ENCODE results near the gene RETREG1.

RETREG1 gene

DNA sequence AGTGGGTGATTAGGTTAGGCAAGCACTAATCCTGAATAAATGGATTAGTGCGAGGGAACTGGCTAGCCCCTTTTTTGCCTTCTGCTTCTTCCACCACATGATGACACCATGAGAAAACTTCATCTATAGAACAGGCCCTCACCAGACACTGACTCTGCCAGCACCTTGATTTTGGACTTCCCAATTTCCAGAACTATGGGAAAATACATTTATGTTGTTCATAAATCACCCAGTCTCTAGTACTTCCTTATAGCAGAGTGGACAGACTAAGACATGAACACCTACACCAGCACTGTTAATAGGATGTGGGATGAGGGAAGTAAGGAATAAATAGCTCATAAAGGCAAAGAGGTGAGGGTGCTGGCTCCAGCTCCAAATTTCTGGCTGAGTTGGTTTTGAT, 152.6 kb downstream of the RETREG1 start:
- H4K5ac ChIP-seq (ENCODE audit: low read length): no peak overlapping the region
- no peak overlapping the region for H3K4ac ChIP-seq (ENCODE audit: low read depth, low read length)
- peaks cover 2% of the 10 kb centered on the region for H3K36me3 ChIP-seq (ENCODE audit: control insufficient read depth, insufficient read depth, low read length)
- no peak overlapping the region for H3K23ac ChIP-seq (ENCODE audit: low read length)
- no peaks in the 10 kb centered on the region for H3K4me1 ChIP-seq (ENCODE audit: control insufficient read depth, low read depth, low read length)
- H2BK15ac ChIP-seq (replicated peaks; ENCODE audit: low read depth): no peak overlapping the region
- peak overlapping the region; percentile 86 for H3K9ac ChIP-seq (ENCODE audit: low read length)
- DNase-seq: no peak
- peaks cover 22% of the 10 kb centered on the region for H3K79me2 ChIP-seq (ENCODE audit: control insufficient read depth, insufficient read depth, low read length)
- H3K79me1 ChIP-seq (ENCODE audit: low read length): peaks cover 19% of the 10 kb centered on the region
- H2BK5ac ChIP-seq (ENCODE audit: low read length): no peak overlapping the region
- H2BK120ac ChIP-seq (ENCODE audit: low read depth, low read length): no peak overlapping the region
- no peak overlapping the region for H2AK5ac ChIP-seq (ENCODE audit: low read length)
- no peak overlapping the region for H3K27ac ChIP-seq (ENCODE audit: low read depth, low read length)
- H4K8ac ChIP-seq (ENCODE audit: low read depth, low read length): no peak overlapping the region
- no peak overlapping the region for H3K18ac ChIP-seq (ENCODE audit: low read length)
- H3K56ac ChIP-seq (ENCODE audit: low read length): peak overlapping the region; percentile 94
- H3K4me3 ChIP-seq (ENCODE audit: low read length): peak overlapping the region; percentile 73
- peak overlapping the region; percentile 74 for H3K4me2 ChIP-seq (ENCODE audit: low read length)
- WGBS (ENCODE audit: extremely low coverage, insufficient coverage, low lambda C conversion rate): no CpG with 5 or more reads among the region's 1 CpG
- H3K27me3 ChIP-seq (ENCODE audit: insufficient read depth, low read length, poor library complexity): no peaks in the 10 kb centered on the region

DNA sequence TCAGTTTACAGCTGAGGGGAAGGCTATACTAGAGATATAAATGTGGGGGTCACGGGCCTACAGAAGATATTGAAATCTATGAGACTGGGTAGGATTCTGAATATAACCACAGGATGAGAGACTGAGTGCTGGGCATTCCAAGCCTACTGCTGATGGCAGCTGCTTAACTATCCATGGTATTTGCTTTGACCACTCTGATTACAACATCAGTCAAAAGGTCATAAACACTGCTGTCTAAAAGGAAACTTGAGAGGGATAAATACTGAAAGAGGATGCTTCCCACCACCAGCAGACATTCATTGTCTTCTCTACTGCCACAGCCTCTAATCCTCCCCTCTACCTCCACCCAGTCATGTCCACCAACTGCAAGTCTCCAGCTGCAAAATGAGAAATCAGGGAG, 155.0 kb downstream of the RETREG1 start:
- H3K4me2 ChIP-seq (ENCODE audit: low read length): no peak overlapping the region
- H3K4me3 ChIP-seq (ENCODE audit: low read length): no peak overlapping the region
- H3K79me1 ChIP-seq (ENCODE audit: low read length): peaks cover 15% of the 10 kb centered on the region
- no peak overlapping the region for H3K23ac ChIP-seq (ENCODE audit: low read length)
- no CpG with 5 or more reads among the region's 1 CpG for WGBS (ENCODE audit: extremely low coverage, insufficient coverage, low lambda C conversion rate)
- no peak overlapping the region for H3K18ac ChIP-seq (ENCODE audit: low read length)
- no peak overlapping the region for H2BK15ac ChIP-seq (replicated peaks; ENCODE audit: low read depth)
- H4K8ac ChIP-seq (ENCODE audit: low read depth, low read length): no peak overlapping the region
- peaks cover 19% of the 10 kb centered on the region for H3K79me2 ChIP-seq (ENCODE audit: control insufficient read depth, insufficient read depth, low read length)
- no peak overlapping the region for H2BK5ac ChIP-seq (ENCODE audit: low read length)
- no peak overlapping the region for H4K5ac ChIP-seq (ENCODE audit: low read length)
- no peak overlapping the region for H3K56ac ChIP-seq (ENCODE audit: low read length)
- DNase-seq: peak; percentile 24
- no peak overlapping the region for H3K27ac ChIP-seq (ENCODE audit: low read depth, low read length)
- no peak overlapping the region for H2BK120ac ChIP-seq (ENCODE audit: low read depth, low read length)
- H2AK5ac ChIP-seq (ENCODE audit: low read length): no peak overlapping the region
- H3K9ac ChIP-seq (ENCODE audit: low read length): no peak overlapping the region
- H3K4ac ChIP-seq (ENCODE audit: low read depth, low read length): no peak overlapping the region
- H3K4me1 ChIP-seq (ENCODE audit: control insufficient read depth, low read depth, low read length): no peaks in the 10 kb centered on the region
- no peaks in the 10 kb centered on the region for H3K27me3 ChIP-seq (ENCODE audit: insufficient read depth, low read length, poor library complexity)
- H3K36me3 ChIP-seq (ENCODE audit: control insufficient read depth, insufficient read depth, low read length): peaks cover 2% of the 10 kb centered on the region

DNA sequence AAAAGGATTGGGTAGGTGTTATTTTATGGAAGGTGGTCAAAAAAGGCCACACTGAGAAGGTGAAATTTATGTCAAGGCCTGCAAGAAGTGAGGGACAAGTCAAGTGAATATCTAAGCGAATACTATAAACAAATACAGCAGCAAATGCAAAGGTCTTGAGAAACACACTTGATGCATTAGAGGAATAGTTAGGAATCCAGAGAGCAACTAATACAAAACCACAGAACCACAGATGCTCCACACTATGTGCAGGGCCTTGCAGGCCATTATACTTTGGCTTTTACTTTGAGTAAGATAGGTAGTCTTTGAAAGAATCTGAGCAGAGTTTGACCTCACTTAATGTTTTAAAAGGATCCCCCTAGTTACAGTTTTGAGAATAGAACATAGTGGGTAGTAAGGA, 155.8 kb downstream of the RETREG1 start:
- no peak overlapping the region for H4K5ac ChIP-seq (ENCODE audit: low read length)
- H2BK5ac ChIP-seq (ENCODE audit: low read length): no peak overlapping the region
- peaks cover 2% of the 10 kb centered on the region for H3K36me3 ChIP-seq (ENCODE audit: control insufficient read depth, insufficient read depth, low read length)
- H3K56ac ChIP-seq (ENCODE audit: low read length): no peak overlapping the region
- no peaks in the 10 kb centered on the region for H3K4me1 ChIP-seq (ENCODE audit: control insufficient read depth, low read depth, low read length)
- H3K27ac ChIP-seq (ENCODE audit: low read depth, low read length): no peak overlapping the region
- no CpG with 5 or more reads among the region's 1 CpG for WGBS (ENCODE audit: extremely low coverage, insufficient coverage, low lambda C conversion rate)
- peaks cover 14% of the 10 kb centered on the region for H3K79me1 ChIP-seq (ENCODE audit: low read length)
- no peak overlapping the region for H4K8ac ChIP-seq (ENCODE audit: low read depth, low read length)
- DNase-seq: no peak
- H3K79me2 ChIP-seq (ENCODE audit: control insufficient read depth, insufficient read depth, low read length): peaks cover 19% of the 10 kb centered on the region
- no peak overlapping the region for H2AK5ac ChIP-seq (ENCODE audit: low read length)
- H3K4ac ChIP-seq (ENCODE audit: low read depth, low read length): no peak overlapping the region
- no peak overlapping the region for H3K4me2 ChIP-seq (ENCODE audit: low read length)
- no peak overlapping the region for H2BK15ac ChIP-seq (replicated peaks; ENCODE audit: low read depth)
- no peak overlapping the region for H2BK120ac ChIP-seq (ENCODE audit: low read depth, low read length)
- no peaks in the 10 kb centered on the region for H3K27me3 ChIP-seq (ENCODE audit: insufficient read depth, low read length, poor library complexity)
- H3K23ac ChIP-seq (ENCODE audit: low read length): no peak overlapping the region
- no peak overlapping the region for H3K18ac ChIP-seq (ENCODE audit: low read length)
- H3K4me3 ChIP-seq (ENCODE audit: low read length): no peak overlapping the region
- no peak overlapping the region for H3K9ac ChIP-seq (ENCODE audit: low read length)

DNA sequence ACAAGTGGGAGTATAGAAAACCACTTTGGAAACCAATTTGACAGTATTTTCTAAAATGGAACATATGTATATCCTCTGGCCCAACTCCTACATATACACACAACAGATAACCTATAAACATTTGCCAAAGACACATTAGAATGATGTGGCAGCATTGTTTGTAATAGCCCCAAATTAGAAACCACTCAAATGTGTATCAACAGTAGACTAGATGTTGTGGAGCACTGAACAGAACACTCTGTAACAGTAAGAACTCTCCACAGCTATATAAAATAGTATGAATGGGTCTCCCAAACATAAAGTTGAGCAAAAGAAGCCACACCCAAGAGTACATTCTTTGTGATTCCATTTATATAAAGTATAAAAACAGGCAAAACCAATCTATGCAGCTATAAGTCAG, 157.3 kb downstream of the RETREG1 start:
- Histone ChIP-seq H2BK15ac (replicated peaks; ENCODE audit: low read depth) (no peak overlapping the region), H4K8ac (ENCODE audit: low read depth, low read length) (no peak overlapping the region), H2BK120ac (ENCODE audit: low read depth, low read length) (no peak overlapping the region), H3K9ac (ENCODE audit: low read length) (no peak overlapping the region), H3K79me2 (ENCODE audit: control insufficient read depth, insufficient read depth, low read length) (peaks cover 14% of the 10 kb centered on the region), H3K27ac (ENCODE audit: low read depth, low read length) (no peak overlapping the region), H4K5ac (ENCODE audit: low read length) (no peak overlapping the region), H3K4me1 (ENCODE audit: control insufficient read depth, low read depth, low read length) (peaks cover 2% of the 10 kb centered on the region), H3K56ac (ENCODE audit: low read length) (no peak overlapping the region), H3K23ac (ENCODE audit: low read length) (no peak overlapping the region), H3K4ac (ENCODE audit: low read depth, low read length) (no peak overlapping the region), H3K4me3 (ENCODE audit: low read length) (no peak overlapping the region), H3K4me2 (ENCODE audit: low read length) (no peak overlapping the region), H2BK5ac (ENCODE audit: low read length) (no peak overlapping the region), H3K18ac (ENCODE audit: low read length) (no peak overlapping the region), H3K79me1 (ENCODE audit: low read length) (peaks cover 11% of the 10 kb centered on the region), H3K27me3 (ENCODE audit: insufficient read depth, low read length, poor library complexity) (no peaks in the 10 kb centered on the region), H3K36me3 (ENCODE audit: control insufficient read depth, insufficient read depth, low read length) (peaks cover 4% of the 10 kb centered on the region), H2AK5ac (ENCODE audit: low read length) (no peak overlapping the region)
- no peak for DNase-seq

DNA sequence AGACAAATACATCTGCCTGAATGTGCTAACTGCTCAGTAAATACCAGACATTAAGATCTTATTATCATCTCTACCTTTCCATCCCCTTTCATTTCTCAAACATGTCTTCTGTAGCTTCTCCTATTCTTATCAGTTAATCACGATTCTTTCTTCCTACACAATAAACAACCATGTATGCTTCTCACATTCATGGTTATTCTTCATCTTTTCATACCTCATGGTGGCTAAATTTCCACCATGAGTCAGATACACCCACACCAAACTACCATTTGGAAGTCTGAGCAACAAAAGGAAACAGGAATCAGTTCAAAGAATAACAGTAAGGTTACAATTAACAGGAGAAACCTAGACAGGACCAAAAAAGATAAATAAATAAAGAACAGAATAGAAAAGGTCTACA, 158.9 kb downstream of the RETREG1 start:
- Histone ChIP-seq H3K4me1 (ENCODE audit: control insufficient read depth, low read depth, low read length) (peaks cover 2% of the 10 kb centered on the region), H2BK5ac (ENCODE audit: low read length) (no peak overlapping the region), H3K79me1 (ENCODE audit: low read length) (peaks cover 8% of the 10 kb centered on the region), H3K36me3 (ENCODE audit: control insufficient read depth, insufficient read depth, low read length) (peaks cover 4% of the 10 kb centered on the region), H3K56ac (ENCODE audit: low read length) (no peak overlapping the region), H3K27me3 (ENCODE audit: insufficient read depth, low read length, poor library complexity) (no peaks in the 10 kb centered on the region), H2BK120ac (ENCODE audit: low read depth, low read length) (no peak overlapping the region), H2AK5ac (ENCODE audit: low read length) (no peak overlapping the region), H3K9ac (ENCODE audit: low read length) (no peak overlapping the region), H3K27ac (ENCODE audit: low read depth, low read length) (no peak overlapping the region), H2BK15ac (replicated peaks; ENCODE audit: low read depth) (no peak overlapping the region), H3K23ac (ENCODE audit: low read length) (no peak overlapping the region), H4K8ac (ENCODE audit: low read depth, low read length) (no peak overlapping the region), H3K79me2 (ENCODE audit: control insufficient read depth, insufficient read depth, low read length) (peaks cover 5% of the 10 kb centered on the region), H3K4me2 (ENCODE audit: low read length) (no peak overlapping the region), H3K4ac (ENCODE audit: low read depth, low read length) (no peak overlapping the region), H3K18ac (ENCODE audit: low read length) (no peak overlapping the region), H4K5ac (ENCODE audit: low read length) (no peak overlapping the region), H3K4me3 (ENCODE audit: low read length) (no peak overlapping the region)
- no peak for DNase-seq
- WGBS (ENCODE audit: extremely low coverage, insufficient coverage, low lambda C conversion rate): 100% methylated on average over 1 of the region's 1 CpG

DNA sequence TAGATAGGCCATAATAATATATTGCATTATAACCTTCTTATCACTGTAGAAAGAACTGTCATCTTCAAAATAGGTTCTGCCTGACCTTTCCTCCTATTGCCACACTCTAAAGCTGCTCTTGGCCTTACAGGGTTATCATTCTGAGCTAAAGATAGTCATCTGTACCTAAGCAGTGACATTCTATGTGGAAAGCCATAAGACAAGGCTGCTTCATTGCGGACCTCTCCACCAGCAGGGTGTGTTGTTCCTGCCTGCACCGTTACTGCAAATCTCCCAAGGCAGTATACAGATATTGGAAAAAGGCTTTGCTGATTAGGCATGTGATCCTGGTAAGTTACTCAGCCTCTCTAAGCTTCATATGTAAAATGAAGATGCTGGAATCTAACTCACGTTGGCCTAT, 159.3 kb downstream of the RETREG1 start:
- no peak overlapping the region for H3K23ac ChIP-seq (ENCODE audit: low read length)
- no peak overlapping the region for H3K27ac ChIP-seq (ENCODE audit: low read depth, low read length)
- no peaks in the 10 kb centered on the region for H3K27me3 ChIP-seq (ENCODE audit: insufficient read depth, low read length, poor library complexity)
- H3K56ac ChIP-seq (ENCODE audit: low read length): no peak overlapping the region
- H2BK120ac ChIP-seq (ENCODE audit: low read depth, low read length): no peak overlapping the region
- H3K18ac ChIP-seq (ENCODE audit: low read length): no peak overlapping the region
- H3K4ac ChIP-seq (ENCODE audit: low read depth, low read length): no peak overlapping the region
- no peak overlapping the region for H4K8ac ChIP-seq (ENCODE audit: low read depth, low read length)
- H2BK15ac ChIP-seq (replicated peaks; ENCODE audit: low read depth): no peak overlapping the region
- DNase-seq: peak; percentile 9
- H3K4me3 ChIP-seq (ENCODE audit: low read length): no peak overlapping the region
- H3K79me1 ChIP-seq (ENCODE audit: low read length): peaks cover 10% of the 10 kb centered on the region
- no peak overlapping the region for H3K4me2 ChIP-seq (ENCODE audit: low read length)
- H2BK5ac ChIP-seq (ENCODE audit: low read length): no peak overlapping the region
- WGBS (ENCODE audit: extremely low coverage, insufficient coverage, low lambda C conversion rate): no CpG with 5 or more reads among the region's 3 CpGs
- peaks cover 4% of the 10 kb centered on the region for H3K36me3 ChIP-seq (ENCODE audit: control insufficient read depth, insufficient read depth, low read length)
- no peak overlapping the region for H4K5ac ChIP-seq (ENCODE audit: low read length)
- peaks cover 5% of the 10 kb centered on the region for H3K79me2 ChIP-seq (ENCODE audit: control insufficient read depth, insufficient read depth, low read length)
- H3K4me1 ChIP-seq (ENCODE audit: control insufficient read depth, low read depth, low read length): peaks cover 2% of the 10 kb centered on the region
- H3K9ac ChIP-seq (ENCODE audit: low read length): no peak overlapping the region
- H2AK5ac ChIP-seq (ENCODE audit: low read length): no peak overlapping the region

All from mesendoderm (in vitro differentiated cells).